Keratinocyte (primary cell): ENCODE data around the gene FOXB2.

Experiments used
- EZH2 ChIP-seq: IDR thresholded peaks from one replicate; pipeline ENCODE4 v1.6.1; 2012; ENCODE audit warnings: inconsistent platforms, mild to moderate bottlenecking, low read length, moderate library complexity
- TF ChIP-seq, protein P1 (sequence below), 3 experiments: IDR thresholded peaks in 1 of 3; conservative IDR thresholded peaks in 1 of 3; optimal IDR thresholded peaks in 1 of 3; 2 replicates in 2 of 3; 3 replicates in 1 of 3; pipeline versions ENCODE3 to v1.5.1; 2011; ENCODE audit warnings: low read length in 3 of 3, mild to moderate bottlenecking in 3 of 3, moderate library complexity in 2 of 3, control low read depth in 1 of 3, inconsistent platforms in 1 of 3; ENCODE audit not compliant: insufficient read depth in 2 of 3; ENCODE audit errors: extremely low read depth in 1 of 3

DNA sequence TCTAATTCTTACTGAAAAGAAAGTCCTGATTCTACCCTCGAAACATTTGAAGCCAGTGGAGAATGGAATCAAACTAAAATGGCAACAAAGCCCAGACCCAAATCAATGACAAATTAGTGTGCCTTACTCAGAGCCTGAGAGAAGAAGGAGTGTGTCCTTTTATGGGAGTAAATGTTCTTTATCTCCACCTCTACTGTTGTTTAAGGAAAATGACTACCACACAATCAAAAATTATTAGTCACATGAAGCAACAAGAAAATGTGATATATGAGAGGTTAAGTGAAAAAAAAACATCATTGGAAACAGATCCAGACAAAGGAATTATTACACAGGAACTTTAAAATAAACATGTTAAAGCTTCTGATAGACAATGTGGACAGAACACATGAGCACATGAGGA is 49.7 kb upstream of the FOXB2 start:
- TF ChIP-seq EZH2 = no peak
- TF ChIP-seq, protein P1, sequence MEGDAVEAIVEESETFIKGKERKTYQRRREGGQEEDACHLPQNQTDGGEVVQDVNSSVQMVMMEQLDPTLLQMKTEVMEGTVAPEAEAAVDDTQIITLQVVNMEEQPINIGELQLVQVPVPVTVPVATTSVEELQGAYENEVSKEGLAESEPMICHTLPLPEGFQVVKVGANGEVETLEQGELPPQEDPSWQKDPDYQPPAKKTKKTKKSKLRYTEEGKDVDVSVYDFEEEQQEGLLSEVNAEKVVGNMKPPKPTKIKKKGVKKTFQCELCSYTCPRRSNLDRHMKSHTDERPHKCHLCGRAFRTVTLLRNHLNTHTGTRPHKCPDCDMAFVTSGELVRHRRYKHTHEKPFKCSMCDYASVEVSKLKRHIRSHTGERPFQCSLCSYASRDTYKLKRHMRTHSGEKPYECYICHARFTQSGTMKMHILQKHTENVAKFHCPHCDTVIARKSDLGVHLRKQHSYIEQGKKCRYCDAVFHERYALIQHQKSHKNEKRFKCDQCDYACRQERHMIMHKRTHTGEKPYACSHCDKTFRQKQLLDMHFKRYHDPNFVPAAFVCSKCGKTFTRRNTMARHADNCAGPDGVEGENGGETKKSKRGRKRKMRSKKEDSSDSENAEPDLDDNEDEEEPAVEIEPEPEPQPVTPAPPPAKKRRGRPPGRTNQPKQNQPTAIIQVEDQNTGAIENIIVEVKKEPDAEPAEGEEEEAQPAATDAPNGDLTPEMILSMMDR (optimal IDR thresholded peaks at IDR 0.05 in 1 of 3, IDR thresholded peaks at IDR 0.05 in 1 of 3, conservative IDR thresholded peaks at IDR 0.05 in 1 of 3; ENCODE audit: extremely low read depth in 1 of 3, insufficient read depth in 2 of 3, low read length in 3 of 3) = no peak
